Endothelial cell (in vitro differentiated cells): ENCODE results near the gene FUS. TPM values are rescaled to one million over a fixed set of nuclear protein-coding genes. Genes with fewer than 3 reads are reported as not detected.

Source experiments
- DNase-seq: peaks from one replicate; pipeline ENCODE4 v3.0.0; 2021; ENCODE audit warnings: low spot score
- H3K27ac Mint-ChIP-seq: one replicate; pipeline ENCODE4 v1.8.0; 2021; ENCODE audit warnings: mixed read lengths, inconsistent platforms; ENCODE audit not compliant: unreplicated experiment
- H3K27me3 Mint-ChIP-seq: one replicate; pipeline ENCODE4 v1.8.0; 2021; ENCODE audit warnings: mild to moderate bottlenecking, moderate library complexity, mixed read lengths, inconsistent platforms; ENCODE audit not compliant: unreplicated experiment
- H3K36me3 Mint-ChIP-seq: one replicate; pipeline ENCODE4 v1.8.0; 2021; ENCODE audit warnings: mild to moderate bottlenecking, low read depth, mixed read lengths, inconsistent platforms; ENCODE audit not compliant: unreplicated experiment
- H3K4me1 Mint-ChIP-seq: one replicate; pipeline ENCODE4 v1.8.0; 2021; ENCODE audit warnings: mild to moderate bottlenecking, mixed read lengths, inconsistent platforms; ENCODE audit not compliant: unreplicated experiment
- H3K4me3 Mint-ChIP-seq: one replicate; pipeline ENCODE4 v1.8.0; 2021; ENCODE audit warnings: mild to moderate bottlenecking, mixed read lengths, inconsistent platforms; ENCODE audit not compliant: unreplicated experiment
- H3K9me3 Mint-ChIP-seq: one replicate; pipeline ENCODE4 v1.8.0; 2021; ENCODE audit warnings: mixed read lengths, inconsistent platforms; ENCODE audit not compliant: unreplicated experiment
- CTCF ChIP-seq: fragments of 200-600 bp; sonication (generic); IDR thresholded peaks from one replicate; pipeline ENCODE4 v1.5.0; 2021; ENCODE audit warnings: antibody characterized with exemption; ENCODE audit not compliant: unreplicated experiment
- total RNA-seq: library from RNA; stranded (reverse); fragmentation: NEBNext Ultra II Directional; extraction: Animal tissue kit (Norgen Biotek cat#: 25700); gene quantifications from one replicate; pipeline ENCODE4 v1.2.1, GENCODE V29; 2021; ENCODE audit not compliant: unreplicated experiment

The FUS gene
- total RNA-seq, 1 donor from 2014 or later = 590 TPM

- Mint-ChIP-seq H3K36me3 (peaks cover 28% of the 10 kb centered on the region), H3K27ac (peak overlapping the region; percentile 65), H3K9me3 (no peaks in the 10 kb centered on the region), H3K27me3 (peaks cover 17% of the 10 kb centered on the region), H3K4me3 (no peak overlapping the region), H3K4me1 (peaks cover 12% of the 10 kb centered on the region)
- TF ChIP-seq CTCF = no peak
- DNase-seq = no peak
Observed at GRCh38 chr16:31132303-31132979, 47.5 kb upstream of the FUS start.

GRCh38 chr16:31133046-31133501, 46.9 kb upstream of the FUS start:
- H3K27me3 Mint-ChIP-seq = peaks cover 17% of the 10 kb centered on the region
- peak overlapping the region; percentile 65 for H3K27ac Mint-ChIP-seq
- DNase-seq = no peak
- H3K9me3 Mint-ChIP-seq = no peaks in the 10 kb centered on the region
- H3K4me3 Mint-ChIP-seq = no peak overlapping the region
- H3K4me1 Mint-ChIP-seq = peaks cover 12% of the 10 kb centered on the region
- no peak for TF ChIP-seq CTCF
- peaks cover 23% of the 10 kb centered on the region for H3K36me3 Mint-ChIP-seq

- peak overlapping the region; percentile 45 for H3K4me3 Mint-ChIP-seq
- no peak overlapping the region for H3K27ac Mint-ChIP-seq
- TF ChIP-seq CTCF = no peak
- no peaks in the 10 kb centered on the region for H3K9me3 Mint-ChIP-seq
- peaks cover 19% of the 10 kb centered on the region for H3K27me3 Mint-ChIP-seq
- no peak for DNase-seq
- peaks cover 12% of the 10 kb centered on the region for H3K4me1 Mint-ChIP-seq
- H3K36me3 Mint-ChIP-seq = peaks cover 19% of the 10 kb centered on the region
Observed at GRCh38 chr16:31134091-31134571, 45.8 kb upstream of the FUS start.

- H3K4me1 Mint-ChIP-seq = peaks cover 12% of the 10 kb centered on the region
- H3K27me3 Mint-ChIP-seq = peaks cover 19% of the 10 kb centered on the region
- no peaks in the 10 kb centered on the region for H3K9me3 Mint-ChIP-seq
- no peak overlapping the region for H3K4me3 Mint-ChIP-seq
- DNase-seq = no peak
- no peak overlapping the region for H3K27ac Mint-ChIP-seq
- H3K36me3 Mint-ChIP-seq = peaks cover 19% of the 10 kb centered on the region
- no peak for TF ChIP-seq CTCF
Observed at GRCh38 chr16:31134625-31135534, 45.1 kb upstream of the FUS start.
